Breast epithelium (tissue), 4 donors: ENCODE measurements around the gene ZNF638. TPM values are rescaled to one million over a fixed set of nuclear protein-coding genes. Genes with fewer than 3 reads are reported as not detected.
"Not testable (repeated sequence)": the region's sequence is repeated elsewhere in the genome, so short reads cannot be mapped to it uniquely, and the experiment has no call there.

Experiments used
- DNase-seq, 2 donors: peaks; one replicate each; pipeline ENCODE4 v3.0.0-alpha.2; 2019; ENCODE audit warnings: low spot score in 2 of 2
- H3K27ac ChIP-seq, 2 donors: fragments of 200-600 bp; sonication (generic) in 1 of 2; one replicate each; pipeline ENCODE4 v1.5.1; 2016 to 2019; ENCODE audit warnings: mild to moderate bottlenecking in 1 of 2
- H3K27me3 ChIP-seq, 2 donors: fragments of 200-600 bp; sonication (generic) in 1 of 2; one replicate each; pipeline versions ENCODE4 v1.5.1 to v1.6.0; 2017 to 2019; ENCODE audit warnings: control low read depth in 1 of 2, mild to moderate bottlenecking in 1 of 2
- H3K36me3 ChIP-seq: fragments of 200-600 bp; one replicate; pipeline ENCODE4 v1.5.1; 2019
- H3K4me1 ChIP-seq, 2 donors: fragments of 200-600 bp; sonication (generic); one replicate each; pipeline ENCODE4 v1.5.1; 2016 to 2019; ENCODE audit warnings: control low read depth in 1 of 2
- H3K4me3 ChIP-seq, 3 donors: fragments of 200-600 bp; sonication (generic); 1 replicate in 2 of 3; 2 replicates in 1 of 3; pipeline ENCODE4 v1.5.1; 2016 to 2019; ENCODE audit warnings: mild to moderate bottlenecking in 3 of 3, moderate library complexity in 2 of 3
- H3K9me3 ChIP-seq, 2 donors: fragments of 200-600 bp; sonication (generic) in 1 of 2; one replicate each; pipeline ENCODE4 v1.5.1; 2016 to 2019; ENCODE audit warnings: control low read depth in 1 of 2
- POLR2A ChIP-seq: fragments of 450-650 bp; IDR thresholded peaks from one replicate; pipeline ENCODE4 v1.6.1; 2016; ENCODE audit warnings: antibody characterized with exemption, mild to moderate bottlenecking, moderate library complexity
- POLR2AphosphoS5 ChIP-seq, 3 donors: sonication (generic); formaldehyde crosslinking; IDR thresholded peaks; one replicate each; pipeline ENCODE4 v1.6.1; 2017; ENCODE audit warnings: antibody characterized with exemption in 3 of 3
- intact Hi-C: fragments of 100-400 bp; cut with DNase I; formaldehyde crosslinking; loops from one replicate; pipeline ENCODE4 v1.15.1; 2023; ENCODE audit warnings: low total_unique reads
- total RNA-seq, 3 donors: library from RNA; depleted of rRNA; stranded (reverse); fragments of >200 nt; gene quantifications; one replicate each; pipeline ENCODE4 v1.1.0, GENCODE V29; 2016
- TF ChIP-seq, protein P1 (sequence below), 3 donors: fragments of 450-650 bp; IDR thresholded peaks; one replicate each; pipeline ENCODE4 v1.5.1; 2016 to 2017; ENCODE audit warnings: antibody characterized with exemption in 3 of 3, mild to moderate bottlenecking in 3 of 3, moderate library complexity in 3 of 3

ZNF638 gene
- total RNA-seq, 3 donors from 2014 or later = 203 to 290 (median 266) TPM

GRCh38 chr2:71395471-71395870 lies 63.9 kb downstream of the ZNF638 start:
- intact Hi-C loops = no loop called here
- H3K27me3 ChIP-seq = no peaks in the 10 kb centered on the region
- H3K27ac ChIP-seq = no peak overlapping the region
- TF ChIP-seq, protein P1, sequence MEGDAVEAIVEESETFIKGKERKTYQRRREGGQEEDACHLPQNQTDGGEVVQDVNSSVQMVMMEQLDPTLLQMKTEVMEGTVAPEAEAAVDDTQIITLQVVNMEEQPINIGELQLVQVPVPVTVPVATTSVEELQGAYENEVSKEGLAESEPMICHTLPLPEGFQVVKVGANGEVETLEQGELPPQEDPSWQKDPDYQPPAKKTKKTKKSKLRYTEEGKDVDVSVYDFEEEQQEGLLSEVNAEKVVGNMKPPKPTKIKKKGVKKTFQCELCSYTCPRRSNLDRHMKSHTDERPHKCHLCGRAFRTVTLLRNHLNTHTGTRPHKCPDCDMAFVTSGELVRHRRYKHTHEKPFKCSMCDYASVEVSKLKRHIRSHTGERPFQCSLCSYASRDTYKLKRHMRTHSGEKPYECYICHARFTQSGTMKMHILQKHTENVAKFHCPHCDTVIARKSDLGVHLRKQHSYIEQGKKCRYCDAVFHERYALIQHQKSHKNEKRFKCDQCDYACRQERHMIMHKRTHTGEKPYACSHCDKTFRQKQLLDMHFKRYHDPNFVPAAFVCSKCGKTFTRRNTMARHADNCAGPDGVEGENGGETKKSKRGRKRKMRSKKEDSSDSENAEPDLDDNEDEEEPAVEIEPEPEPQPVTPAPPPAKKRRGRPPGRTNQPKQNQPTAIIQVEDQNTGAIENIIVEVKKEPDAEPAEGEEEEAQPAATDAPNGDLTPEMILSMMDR (IDR thresholded peaks at IDR 0.05) = no peak
- TF ChIP-seq POLR2A = no peak
- TF ChIP-seq POLR2AphosphoS5 (IDR thresholded peaks at IDR 0.05) = no peak
- H3K4me1 ChIP-seq = no peaks in the 10 kb centered on the region
- no peak for DNase-seq
- no peaks in the 10 kb centered on the region for H3K9me3 ChIP-seq
- no peaks in the 10 kb centered on the region for H3K36me3 ChIP-seq
- no peak overlapping the region for H3K4me3 ChIP-seq

DNA sequence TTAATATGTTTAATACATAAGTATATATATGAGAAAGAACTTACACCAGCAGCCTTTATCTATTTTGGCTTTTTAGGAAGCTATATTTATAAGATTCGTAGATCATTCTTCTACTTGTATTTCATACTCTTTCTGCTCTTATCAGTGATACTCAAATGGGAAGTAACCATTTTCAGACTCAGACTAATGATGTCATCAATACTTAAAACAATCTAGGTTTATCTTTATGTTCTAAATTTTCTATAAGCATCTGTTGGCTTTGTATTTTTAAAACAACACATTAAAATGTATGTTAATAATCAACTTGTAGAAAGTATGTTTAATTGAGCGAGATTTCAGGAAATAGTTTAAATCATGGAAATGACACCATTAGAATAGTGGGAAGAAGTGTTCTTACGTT lies 70.8 kb downstream of the ZNF638 start:
- no peaks in the 10 kb centered on the region for H3K9me3 ChIP-seq
- no peaks in the 10 kb centered on the region for H3K27me3 ChIP-seq
- H3K36me3 ChIP-seq = peaks cover 8% of the 10 kb centered on the region
- H3K4me1 ChIP-seq = no peaks in the 10 kb centered on the region
- TF ChIP-seq POLR2A (no peak), POLR2AphosphoS5 (IDR thresholded peaks at IDR 0.05) (no peak)
- TF ChIP-seq, protein P1 (IDR thresholded peaks at IDR 0.05) = no peak
- DNase-seq = no peak
- H3K4me3 ChIP-seq = no peak overlapping the region
- H3K27ac ChIP-seq = no peak overlapping the region
- intact Hi-C loops = no loop called here

DNA sequence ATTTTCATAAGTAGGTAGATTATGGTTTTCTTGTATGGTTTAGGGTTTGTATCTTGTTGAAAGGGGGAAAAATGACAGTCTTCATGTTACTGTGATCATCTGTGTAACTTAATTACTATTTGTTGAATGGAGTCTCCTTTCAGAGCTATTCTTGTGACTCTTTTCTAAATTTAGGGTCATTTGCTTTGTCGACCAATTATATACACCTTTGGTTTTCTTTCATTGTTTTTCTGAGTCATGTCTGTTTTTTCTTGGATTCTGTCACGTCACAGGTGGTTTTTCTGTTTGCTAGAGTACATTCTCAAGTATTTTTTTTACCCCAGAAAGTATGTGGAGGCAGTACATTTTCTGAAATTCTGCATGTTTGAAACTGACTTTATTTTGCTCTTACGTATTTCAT lies 78.0 kb downstream of the ZNF638 start:
- H3K4me3 ChIP-seq = no peak overlapping the region
- intact Hi-C loops = no loop called here
- no peak for TF ChIP-seq POLR2AphosphoS5 (IDR thresholded peaks at IDR 0.05)
- TF ChIP-seq, protein P1 (IDR thresholded peaks at IDR 0.05) = no peak
- no peaks in the 10 kb centered on the region for H3K27me3 ChIP-seq
- no peaks in the 10 kb centered on the region for H3K4me1 ChIP-seq
- no peak overlapping the region for H3K27ac ChIP-seq
- no peak for DNase-seq
- H3K9me3 ChIP-seq = no peaks in the 10 kb centered on the region
- H3K36me3 ChIP-seq = peaks cover 8% of the 10 kb centered on the region

- TF ChIP-seq POLR2AphosphoS5 (IDR thresholded peaks at IDR 0.05) = no peak
- Histone ChIP-seq H3K36me3 (peaks cover 8% of the 10 kb centered on the region), H3K9me3 (no peaks in the 10 kb centered on the region), H3K27me3 (no peaks in the 10 kb centered on the region), H3K27ac (no peak overlapping the region), H3K4me3 (no peak overlapping the region), H3K4me1 (no peaks in the 10 kb centered on the region)
- intact Hi-C loops = no loop called here
- DNase-seq = no peak
Observed at GRCh38 chr2:71410696-71411095, 79.1 kb downstream of the ZNF638 start.

DNA sequence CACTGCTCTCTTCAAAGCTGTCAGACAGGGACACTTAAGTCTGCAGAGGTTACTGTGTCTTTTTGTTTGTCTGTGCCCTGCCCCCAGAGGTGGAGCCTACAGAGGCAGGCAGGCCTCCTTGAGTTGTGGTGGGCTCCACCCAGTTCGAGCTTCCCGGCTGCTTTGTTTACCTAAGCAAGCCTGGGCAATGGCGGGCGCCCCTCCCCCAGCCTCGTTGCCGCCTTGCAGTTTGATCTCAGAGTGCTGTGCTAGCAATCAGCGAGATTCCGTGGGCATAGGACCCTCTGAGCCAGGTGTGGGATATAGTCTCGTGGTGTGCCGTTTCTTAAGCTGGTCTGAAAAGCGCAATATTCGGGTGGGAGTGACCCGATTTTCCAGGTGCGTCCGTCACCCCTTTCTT lies 85.3 kb downstream of the ZNF638 start:
- H3K36me3 ChIP-seq, DNase-seq, H3K9me3 ChIP-seq, H3K27me3 ChIP-seq, intact Hi-C loops, H3K4me1 ChIP-seq: not testable (repeated sequence)
- Histone ChIP-seq H3K4me3 (peak overlapping the region in 2 of 3 donors; percentile 37 to 58), H3K27ac (peak overlapping the region in 1 of 2 donors; percentile 74)

GRCh38 chr2:71417300-71418202 lies 86.0 kb downstream of the ZNF638 start:
- no peak for DNase-seq
- no peaks in the 10 kb centered on the region for H3K27me3 ChIP-seq
- H3K9me3 ChIP-seq = no peaks in the 10 kb centered on the region
- intact Hi-C loops = no loop called here
- peak overlapping the region in 2 of 3 donors; percentile 37 to 58 for H3K4me3 ChIP-seq
- H3K36me3 ChIP-seq = no peaks in the 10 kb centered on the region
- H3K27ac ChIP-seq = peak overlapping the region; percentile 29 to 74
- TF ChIP-seq POLR2AphosphoS5 (IDR thresholded peaks at IDR 0.05) = no peak
- TF ChIP-seq, protein P1 (IDR thresholded peaks at IDR 0.05) = no peak
- no peak for TF ChIP-seq POLR2A
- no peaks in the 10 kb centered on the region for H3K4me1 ChIP-seq
